Peyer's patch (tissue), 4 donors: ENCODE data around the gene ADAMTSL4.

Source experiments
- CTCF ChIP-seq, 6 experiments: fragments of 450-650 bp in 4 of 6; fragments of 200-600 bp in 2 of 6; sonication (generic) in 1 of 6; IDR thresholded peaks; one replicate each; pipeline ENCODE4 v1.5.1; 2017 to 2019; ENCODE audit warnings: antibody characterized with exemption in 6 of 6, mild to moderate bottlenecking in 3 of 6, moderate library complexity in 1 of 6
- POLR2A ChIP-seq, 2 donors: fragments of 450-650 bp; IDR thresholded peaks; one replicate each; pipeline ENCODE4 v1.5.1; 2017; ENCODE audit warnings: antibody characterized with exemption in 2 of 2, mild to moderate bottlenecking in 2 of 2, moderate library complexity in 2 of 2

GRCh38 chr1:150579945-150580642 is 30.9 kb downstream of the ADAMTSL4 start:
- no peak for TF ChIP-seq POLR2A (IDR thresholded peaks at IDR 0.05)
- no peak for TF ChIP-seq CTCF (IDR thresholded peaks at IDR 0.05)
